ENCODE data around the gene SND1.
"Not testable (repeated sequence)": the region's sequence is repeated elsewhere in the genome, so short reads cannot be mapped to it uniquely, and the experiment has no call there.

The SND1 gene

DNA sequence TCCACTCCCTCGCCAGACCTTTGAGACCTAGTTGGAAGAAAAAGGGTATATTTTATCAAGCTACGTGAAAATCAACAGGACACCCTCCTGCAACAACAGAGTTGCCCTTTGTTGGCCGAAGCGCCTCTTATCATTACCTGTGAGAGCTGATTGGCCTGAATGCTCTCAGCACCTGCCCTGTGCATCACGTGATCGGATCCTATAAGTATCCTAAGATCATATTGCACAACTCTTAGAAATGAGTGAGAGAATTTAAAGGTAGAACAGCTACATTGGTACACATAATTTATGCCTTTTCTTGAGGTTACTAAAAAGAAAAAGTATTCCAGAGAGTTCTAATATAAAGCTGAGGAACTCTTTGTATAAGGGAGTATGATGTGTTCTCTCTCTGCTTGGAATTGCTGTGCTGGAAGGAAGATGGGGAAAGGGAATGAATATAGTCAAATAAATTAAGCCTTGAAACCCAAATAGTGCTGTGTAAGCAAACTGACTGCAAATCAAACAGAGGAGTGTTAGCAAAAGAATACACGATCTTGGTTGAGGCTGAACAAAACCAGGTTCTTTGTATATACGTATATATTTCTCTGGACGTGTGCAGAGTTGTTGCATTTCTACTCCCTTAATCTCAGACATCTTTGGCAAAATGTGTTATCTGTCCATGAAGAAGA lies 309.9 kb downstream of the SND1 start:
- Histone ChIP-seq H3F3A (ENCODE audit: insufficient read depth) (no peaks in the 10 kb centered on the region), H3K4me2 (ENCODE audit: low read depth, low read length, poor library complexity, severe bottlenecking) (no peak overlapping the region), H2AFZ (ENCODE audit: low read depth, low read length, severe bottlenecking) (no peak overlapping the region), H3K79me2 (ENCODE audit: insufficient read depth, low read length) (no peaks in the 10 kb centered on the region), H3K4me3 (ENCODE audit: insufficient read depth, low read length, poor library complexity, severe bottlenecking) (no peak overlapping the region), H3K36me3 (ENCODE audit: low read length) (peaks cover 5% of the 10 kb centered on the region; the same call in 1 of the 2 replicates), H3K27me3 (ENCODE audit: low read length) (no peaks in the 10 kb centered on the region), H3K9me3 (ENCODE audit: insufficient read depth, low read length) (no peaks in the 10 kb centered on the region), H3K27ac (ENCODE audit: low read depth, low read length) (no peak overlapping the region), H3K9me2 (replicated peaks; ENCODE audit: insufficient read depth, low read length) (no peaks in the 10 kb centered on the region), H4K20me1 (ENCODE audit: low read depth, low read length) (no peaks in the 10 kb centered on the region), H3K9ac (ENCODE audit: low read length) (no peak overlapping the region)
- no peak for TF ChIP-seq EZH2phosphoT487 (conservative IDR thresholded peaks at IDR 0.05; ENCODE audit: low read length)
- TF ChIP-seq, protein P1, sequence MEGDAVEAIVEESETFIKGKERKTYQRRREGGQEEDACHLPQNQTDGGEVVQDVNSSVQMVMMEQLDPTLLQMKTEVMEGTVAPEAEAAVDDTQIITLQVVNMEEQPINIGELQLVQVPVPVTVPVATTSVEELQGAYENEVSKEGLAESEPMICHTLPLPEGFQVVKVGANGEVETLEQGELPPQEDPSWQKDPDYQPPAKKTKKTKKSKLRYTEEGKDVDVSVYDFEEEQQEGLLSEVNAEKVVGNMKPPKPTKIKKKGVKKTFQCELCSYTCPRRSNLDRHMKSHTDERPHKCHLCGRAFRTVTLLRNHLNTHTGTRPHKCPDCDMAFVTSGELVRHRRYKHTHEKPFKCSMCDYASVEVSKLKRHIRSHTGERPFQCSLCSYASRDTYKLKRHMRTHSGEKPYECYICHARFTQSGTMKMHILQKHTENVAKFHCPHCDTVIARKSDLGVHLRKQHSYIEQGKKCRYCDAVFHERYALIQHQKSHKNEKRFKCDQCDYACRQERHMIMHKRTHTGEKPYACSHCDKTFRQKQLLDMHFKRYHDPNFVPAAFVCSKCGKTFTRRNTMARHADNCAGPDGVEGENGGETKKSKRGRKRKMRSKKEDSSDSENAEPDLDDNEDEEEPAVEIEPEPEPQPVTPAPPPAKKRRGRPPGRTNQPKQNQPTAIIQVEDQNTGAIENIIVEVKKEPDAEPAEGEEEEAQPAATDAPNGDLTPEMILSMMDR (IDR thresholded peaks at IDR 0.05; ENCODE audit: insufficient read depth, low read length, poor library complexity, severe bottlenecking): no peak

DNA sequence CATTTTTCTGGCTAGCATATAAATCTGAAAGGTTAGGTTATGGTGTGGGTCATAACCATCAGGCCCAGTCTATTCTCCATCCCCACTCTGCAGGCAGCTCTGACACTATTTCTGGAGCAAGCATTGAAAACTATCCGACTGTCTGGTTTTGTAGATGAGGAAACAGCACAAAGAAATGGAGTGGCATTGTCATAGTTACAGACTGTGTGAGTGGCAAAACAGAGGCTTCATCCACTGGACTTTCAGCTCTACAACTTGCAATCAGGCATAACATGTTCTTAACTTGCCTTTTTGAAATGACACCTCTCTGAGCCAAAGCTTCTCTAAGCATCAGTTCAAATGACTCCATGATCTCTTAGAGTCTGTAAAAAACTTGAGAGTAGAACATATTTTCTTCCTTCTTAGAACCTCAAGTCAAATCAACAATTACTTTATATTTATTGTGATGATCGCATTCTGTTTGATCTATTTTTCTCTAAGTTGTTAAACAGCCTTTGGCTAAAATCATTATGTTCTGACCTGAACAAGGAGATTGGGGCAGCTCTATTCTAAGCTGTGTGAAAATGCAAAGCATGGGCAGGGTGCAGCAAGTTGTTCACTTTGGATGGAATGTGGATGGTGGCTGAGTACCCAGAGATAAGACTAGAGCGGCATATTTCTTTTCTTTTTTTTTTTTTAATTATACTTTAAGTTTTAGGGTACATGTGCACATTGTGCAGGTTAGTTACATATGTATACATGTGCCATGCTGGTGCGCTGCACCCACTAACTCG lies 310.8 kb downstream of the SND1 start:
- Histone ChIP-seq H3K27ac (ENCODE audit: low read depth, low read length) (no peak overlapping the region), H3K36me3 (ENCODE audit: low read length) (peaks cover 5% of the 10 kb centered on the region; the same call in 1 of the 2 replicates), H3K27me3 (ENCODE audit: low read length) (no peaks in the 10 kb centered on the region), H3F3A (ENCODE audit: insufficient read depth) (no peaks in the 10 kb centered on the region), H3K9ac (ENCODE audit: low read length) (no peak overlapping the region), H3K4me3 (ENCODE audit: insufficient read depth, low read length, poor library complexity, severe bottlenecking) (no peak overlapping the region), H4K20me1 (ENCODE audit: low read depth, low read length) (no peaks in the 10 kb centered on the region), H3K9me2 (replicated peaks; ENCODE audit: insufficient read depth, low read length) (no peaks in the 10 kb centered on the region), H2AFZ (ENCODE audit: low read depth, low read length, severe bottlenecking) (no peak overlapping the region), H3K9me3 (ENCODE audit: insufficient read depth, low read length) (no peaks in the 10 kb centered on the region), H3K79me2 (ENCODE audit: insufficient read depth, low read length) (no peaks in the 10 kb centered on the region), H3K4me2 (ENCODE audit: low read depth, low read length, poor library complexity, severe bottlenecking) (no peak overlapping the region)
- TF ChIP-seq, protein P1 (IDR thresholded peaks at IDR 0.05; ENCODE audit: insufficient read depth, low read length, poor library complexity, severe bottlenecking): no peak
- TF ChIP-seq EZH2phosphoT487 (conservative IDR thresholded peaks at IDR 0.05; ENCODE audit: low read length): no peak

DNA sequence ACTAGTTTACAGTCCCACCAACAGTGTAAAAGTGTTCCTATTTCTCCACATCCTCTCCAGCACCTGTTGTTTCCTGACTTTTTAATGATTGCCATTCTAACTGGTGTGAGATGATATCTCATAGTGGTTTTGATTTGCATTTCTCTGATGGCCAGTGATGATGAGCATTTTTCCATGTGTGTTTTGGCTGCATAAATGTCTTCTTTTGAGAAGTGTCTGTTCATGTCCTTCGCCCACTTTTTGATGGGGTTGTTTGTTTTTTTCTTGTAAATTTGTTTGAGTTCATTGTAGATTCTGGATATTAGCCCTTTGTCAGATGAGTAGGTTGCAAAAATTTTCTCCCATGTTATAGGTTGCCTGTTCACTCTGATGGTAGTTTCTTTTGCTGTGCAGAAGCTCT lies 311.9 kb downstream of the SND1 start:
- not testable (repeated sequence) for H3K9me2 ChIP-seq (replicated peaks; ENCODE audit: insufficient read depth, low read length); H4K20me1 ChIP-seq (ENCODE audit: low read depth, low read length); H2AFZ ChIP-seq (ENCODE audit: low read depth, low read length, severe bottlenecking)

DNA sequence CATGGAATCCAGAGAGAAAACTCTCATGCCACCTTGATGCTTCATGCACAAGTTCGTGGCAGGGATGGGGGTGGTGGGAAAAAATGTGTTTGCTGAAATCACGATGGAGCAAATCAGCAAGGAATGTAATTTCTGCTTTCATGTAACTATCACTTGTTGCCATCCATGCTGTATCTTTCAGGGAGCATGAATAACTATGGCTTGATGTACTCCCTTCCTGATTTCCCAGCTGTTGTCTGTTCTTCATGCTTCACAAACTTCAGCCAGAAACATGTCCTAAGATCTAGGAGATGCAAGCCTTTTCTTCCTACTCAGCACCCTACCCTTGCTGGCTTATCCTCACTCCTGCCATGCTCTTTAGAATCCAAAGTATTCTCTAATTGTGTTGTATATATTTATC lies 315.3 kb downstream of the SND1 start:
- H3K4me2 ChIP-seq (ENCODE audit: low read depth, low read length, poor library complexity, severe bottlenecking): no peak overlapping the region
- no peaks in the 10 kb centered on the region for H3K9me2 ChIP-seq (replicated peaks; ENCODE audit: insufficient read depth, low read length)
- no peak for TF ChIP-seq EZH2phosphoT487 (conservative IDR thresholded peaks at IDR 0.05; ENCODE audit: low read length)
- TF ChIP-seq, protein P1 (IDR thresholded peaks at IDR 0.05; ENCODE audit: insufficient read depth, low read length, poor library complexity, severe bottlenecking): no peak
- H2AFZ ChIP-seq (ENCODE audit: low read depth, low read length, severe bottlenecking): no peak overlapping the region
- no peaks in the 10 kb centered on the region for H3K9me3 ChIP-seq (ENCODE audit: insufficient read depth, low read length)
- no peak overlapping the region for H3K27ac ChIP-seq (ENCODE audit: low read depth, low read length)
- H3K27me3 ChIP-seq (ENCODE audit: low read length): no peaks in the 10 kb centered on the region
- H3K4me3 ChIP-seq (ENCODE audit: insufficient read depth, low read length, poor library complexity, severe bottlenecking): no peak overlapping the region
- no peaks in the 10 kb centered on the region for H3F3A ChIP-seq (ENCODE audit: insufficient read depth)
- H3K79me2 ChIP-seq (ENCODE audit: insufficient read depth, low read length): no peaks in the 10 kb centered on the region
- H4K20me1 ChIP-seq (ENCODE audit: low read depth, low read length): no peaks in the 10 kb centered on the region
- no peak overlapping the region for H3K9ac ChIP-seq (ENCODE audit: low read length)
- H3K36me3 ChIP-seq (ENCODE audit: low read length): peaks cover 5% of the 10 kb centered on the region; the same call in 1 of the 2 replicates

More for the DNA sequence above, 311.9 kb downstream of the SND1 start:
- not testable (repeated sequence) for H3K36me3 ChIP-seq (ENCODE audit: low read length); H3K27ac ChIP-seq (ENCODE audit: low read depth, low read length); H3K79me2 ChIP-seq (ENCODE audit: insufficient read depth, low read length); H3K9ac ChIP-seq (ENCODE audit: low read length); H3K4me3 ChIP-seq (ENCODE audit: insufficient read depth, low read length, poor library complexity, severe bottlenecking); H3F3A ChIP-seq (ENCODE audit: insufficient read depth); H3K9me3 ChIP-seq (ENCODE audit: insufficient read depth, low read length); H3K27me3 ChIP-seq (ENCODE audit: low read length); H3K4me2 ChIP-seq (ENCODE audit: low read depth, low read length, poor library complexity, severe bottlenecking)

Data from SU-DHL-6 (cell line).